HUES6 (cell line): ENCODE data around the gene RASSF3.

Experiments used
- H3K27ac ChIP-seq: 2 replicates; pipeline ENCODE4 v1.7.0; 2013; ENCODE audit warnings: low read depth, mild to moderate bottlenecking, low read length, inconsistent platforms
- H3K27me3 ChIP-seq: 2 replicates; pipeline ENCODE4 v1.6.1; 2013; ENCODE audit warnings: low read length; ENCODE audit not compliant: control insufficient read depth, insufficient read depth
- H3K36me3 ChIP-seq: 2 replicates; pipeline ENCODE4 v1.6.1; 2013; ENCODE audit warnings: low read length; ENCODE audit not compliant: control insufficient read depth, insufficient read depth
- H3K4me1 ChIP-seq: 2 replicates; pipeline ENCODE4 v1.6.1; 2013; ENCODE audit warnings: low read length; ENCODE audit not compliant: control insufficient read depth, insufficient read depth
- H3K4me3 ChIP-seq: 2 replicates; pipeline ENCODE4 v1.5.1; 2013; ENCODE audit warnings: low read depth, low read length
- H3K9ac ChIP-seq: one replicate; pipeline ENCODE4 v1.6.1; 2013; ENCODE audit warnings: mild to moderate bottlenecking, low read length
- H3K9me3 ChIP-seq: 2 replicates; pipeline ENCODE4 v1.6.1; 2013; ENCODE audit warnings: low read depth, low read length; ENCODE audit not compliant: control insufficient read depth, insufficient read depth

RASSF3 gene

DNA sequence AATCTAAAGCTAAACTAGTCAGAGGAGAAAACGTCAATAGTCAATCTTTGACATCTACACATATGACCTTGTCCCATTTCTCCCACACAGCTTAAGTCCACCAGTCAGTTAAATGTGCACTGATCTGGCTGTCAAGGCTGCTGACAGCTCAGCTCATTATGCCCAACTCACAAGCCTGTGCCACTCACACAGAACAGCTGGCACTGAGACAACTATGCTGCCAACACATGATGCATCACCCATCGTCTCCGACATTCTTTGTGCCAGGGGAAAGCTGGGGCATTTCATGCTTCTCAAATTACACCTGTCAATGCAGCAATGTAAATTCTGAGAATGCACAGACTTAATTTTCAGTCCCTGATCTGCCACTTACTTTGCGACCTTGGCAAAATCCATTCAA is 123.6 kb downstream of the RASSF3 start:
- H3K4me3 ChIP-seq = no peak overlapping the region

DNA sequence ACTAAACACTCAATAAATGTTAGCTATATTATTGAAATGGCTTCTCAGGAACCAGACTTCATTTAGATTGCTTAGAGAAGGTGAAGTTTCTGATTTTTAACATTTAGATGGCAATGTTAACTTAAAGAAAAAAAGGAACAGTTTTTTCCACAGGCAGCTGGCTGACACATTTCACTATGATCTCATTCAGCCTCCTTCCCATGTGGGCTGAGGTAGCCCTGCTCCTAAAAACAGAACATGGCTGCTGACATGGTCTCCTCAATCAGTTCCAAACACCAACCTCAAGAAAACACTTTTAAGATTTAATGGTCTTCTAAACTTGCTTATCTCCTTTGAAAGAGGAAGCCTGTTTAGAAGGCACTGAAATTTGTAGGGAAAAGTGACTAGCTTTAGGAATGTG is 125.1 kb downstream of the RASSF3 start:
- Histone ChIP-seq H3K36me3 (peaks cover 64% of the 10 kb centered on the region), H3K9ac (no peak overlapping the region), H3K4me1 (peaks cover 4% of the 10 kb centered on the region; the same call in 1 of the 2 replicates), H3K27me3 (no peaks in the 10 kb centered on the region), H3K4me3 (no peak overlapping the region), H3K9me3 (no peaks in the 10 kb centered on the region), H3K27ac (no peak overlapping the region)

More for the DNA sequence above, 123.6 kb downstream of the RASSF3 start:
- H3K9ac ChIP-seq = no peak overlapping the region
- H3K27me3 ChIP-seq = no peaks in the 10 kb centered on the region
- H3K36me3 ChIP-seq = peaks cover 52% of the 10 kb centered on the region
- H3K9me3 ChIP-seq = no peaks in the 10 kb centered on the region
- peaks cover 5% of the 10 kb centered on the region; the same call in 1 of the 2 replicates for H3K4me1 ChIP-seq
- H3K27ac ChIP-seq = no peak overlapping the region

DNA sequence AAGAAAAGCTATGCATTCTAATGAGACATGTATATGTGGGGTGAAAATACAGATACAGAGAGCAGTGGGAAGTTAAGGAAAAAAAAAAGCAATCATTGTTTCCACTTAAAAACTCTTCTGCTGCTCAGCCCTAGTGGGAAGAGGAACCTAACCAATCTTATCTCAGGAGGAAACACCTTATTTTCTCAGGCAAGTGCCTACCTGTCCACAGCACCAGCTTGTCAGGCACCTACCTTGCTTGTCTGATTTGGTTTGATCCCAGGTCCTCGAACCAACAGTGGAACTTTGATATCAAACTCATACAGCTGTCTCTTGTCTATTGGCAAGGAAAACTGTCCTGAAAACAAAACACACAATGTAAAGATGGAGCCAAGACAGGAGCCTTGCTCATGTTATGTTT is 126.5 kb downstream of the RASSF3 start:
- Histone ChIP-seq H3K27me3 (no peaks in the 10 kb centered on the region), H3K4me1 (no peaks in the 10 kb centered on the region), H3K9ac (no peak overlapping the region), H3K4me3 (no peak overlapping the region), H3K27ac (no peak overlapping the region), H3K9me3 (no peaks in the 10 kb centered on the region), H3K36me3 (peaks cover 68% of the 10 kb centered on the region)

DNA sequence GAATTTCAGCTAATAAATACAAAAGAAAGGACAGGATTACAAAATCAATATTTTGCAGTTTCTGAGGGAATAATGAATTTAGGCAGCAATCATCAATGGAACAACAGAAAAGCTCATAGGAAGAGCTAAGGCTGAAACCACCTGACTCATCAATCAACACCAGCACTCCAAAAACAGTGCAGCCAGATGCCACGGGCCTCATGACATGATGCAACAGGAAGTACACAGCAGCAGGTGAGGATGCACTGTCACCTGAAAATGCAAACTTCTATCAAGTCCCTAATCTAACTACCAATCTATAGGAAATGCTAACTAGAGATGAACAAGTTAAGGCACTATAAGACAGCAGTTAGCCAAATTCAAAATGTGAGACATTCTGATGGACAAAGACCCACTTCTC is 127.2 kb downstream of the RASSF3 start:
- H3K4me1 ChIP-seq = no peaks in the 10 kb centered on the region
- no peak overlapping the region for H3K9ac ChIP-seq
- no peaks in the 10 kb centered on the region for H3K9me3 ChIP-seq
- H3K27me3 ChIP-seq = no peaks in the 10 kb centered on the region
- H3K27ac ChIP-seq = no peak overlapping the region
- peaks cover 72% of the 10 kb centered on the region for H3K36me3 ChIP-seq
- H3K4me3 ChIP-seq = no peak overlapping the region

DNA sequence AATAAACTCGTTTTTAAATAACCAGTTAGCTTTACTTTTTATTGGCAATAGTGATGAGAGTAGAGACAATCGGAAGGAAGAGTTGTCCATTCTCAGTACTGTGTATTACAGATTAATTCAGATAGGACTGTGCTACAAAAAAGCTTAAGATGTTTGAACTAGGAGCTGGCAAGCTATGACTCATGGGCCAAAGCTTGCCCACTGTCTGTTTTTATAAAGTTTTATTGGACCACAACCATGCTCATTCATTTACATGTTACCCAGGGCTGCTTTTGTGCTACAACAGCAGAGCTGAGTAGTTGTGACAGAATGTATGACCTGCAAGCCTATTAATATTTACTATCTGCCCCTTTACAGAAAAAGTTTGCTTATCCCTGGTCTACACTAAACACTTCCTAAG is 129.5 kb downstream of the RASSF3 start:
- H3K9me3 ChIP-seq = no peaks in the 10 kb centered on the region

DNA sequence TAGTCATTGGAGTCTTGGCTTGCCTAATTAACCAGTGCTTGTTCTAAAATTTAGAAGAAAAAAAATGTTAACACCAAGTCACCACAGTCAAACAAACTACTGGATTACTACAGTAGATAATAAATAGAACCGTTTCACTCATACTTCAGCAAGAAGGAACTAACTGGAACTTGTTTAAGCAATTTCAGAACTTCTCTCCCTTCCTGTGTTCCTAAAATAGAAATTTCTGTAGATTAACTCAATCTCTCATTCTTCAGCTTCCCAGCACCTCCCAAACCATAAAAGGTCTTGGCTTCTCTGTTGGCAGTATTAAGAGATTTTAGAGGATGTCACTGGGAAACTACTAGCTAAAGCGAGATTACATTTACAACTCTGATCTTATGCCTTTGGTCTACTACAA is 130.4 kb downstream of the RASSF3 start:
- H3K9me3 ChIP-seq = no peaks in the 10 kb centered on the region
- H3K4me3 ChIP-seq = no peak overlapping the region
- no peak overlapping the region for H3K9ac ChIP-seq
- H3K4me1 ChIP-seq = no peaks in the 10 kb centered on the region
- no peaks in the 10 kb centered on the region for H3K27me3 ChIP-seq
- H3K36me3 ChIP-seq = peaks cover 84% of the 10 kb centered on the region
- no peak overlapping the region for H3K27ac ChIP-seq

More for the DNA sequence above, 129.5 kb downstream of the RASSF3 start:
- H3K4me1 ChIP-seq = no peaks in the 10 kb centered on the region
- H3K9ac ChIP-seq = no peak overlapping the region
- H3K27ac ChIP-seq = no peak overlapping the region
- H3K27me3 ChIP-seq = no peaks in the 10 kb centered on the region
- no peak overlapping the region for H3K4me3 ChIP-seq
- H3K36me3 ChIP-seq = peaks cover 84% of the 10 kb centered on the region

DNA sequence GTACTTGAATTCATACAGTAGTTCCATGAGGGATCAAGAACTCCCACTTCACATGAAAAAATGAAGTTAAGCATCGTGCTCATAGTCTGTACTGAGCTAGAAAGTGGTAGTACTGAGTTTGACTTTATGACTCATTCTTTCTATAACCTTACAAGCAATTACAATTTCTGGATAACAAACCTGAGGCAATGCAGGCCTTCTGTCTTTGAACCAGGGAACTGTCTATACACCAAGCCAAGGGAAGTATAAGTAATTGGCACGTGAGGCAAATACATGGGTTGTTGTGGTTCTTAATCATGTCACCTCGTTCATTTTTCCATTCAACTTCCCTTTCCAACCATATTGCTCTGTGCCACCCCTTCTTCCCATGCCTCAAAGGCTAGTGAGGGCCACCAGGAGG is 132.1 kb downstream of the RASSF3 start:
- Histone ChIP-seq H3K4me3 (no peak overlapping the region), H3K27me3 (no peaks in the 10 kb centered on the region), H3K36me3 (peaks cover 81% of the 10 kb centered on the region), H3K4me1 (no peaks in the 10 kb centered on the region), H3K9ac (no peak overlapping the region), H3K9me3 (no peaks in the 10 kb centered on the region), H3K27ac (no peak overlapping the region)

DNA sequence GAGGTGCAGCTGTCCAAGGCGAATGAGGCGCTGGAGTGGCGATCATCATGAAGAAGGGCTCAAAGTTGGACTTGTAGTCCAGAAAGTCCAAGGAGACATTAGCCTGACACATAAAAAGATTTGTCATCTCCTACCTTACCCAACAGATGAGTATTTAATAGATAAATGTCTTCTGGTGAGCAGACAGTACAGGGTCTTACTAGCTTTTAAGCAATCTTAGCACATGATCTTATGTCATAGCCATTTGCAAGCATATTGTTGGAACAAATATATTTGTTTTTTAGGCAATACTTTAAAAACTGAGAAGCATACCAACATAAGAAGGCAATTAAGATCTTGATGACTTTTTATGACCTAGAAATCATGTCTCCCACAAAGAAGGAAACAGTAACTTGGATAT is 132.9 kb downstream of the RASSF3 start:
- Histone ChIP-seq H3K9me3 (no peaks in the 10 kb centered on the region), H3K4me1 (no peaks in the 10 kb centered on the region), H3K27me3 (no peaks in the 10 kb centered on the region), H3K36me3 (peaks cover 75% of the 10 kb centered on the region), H3K4me3 (no peak overlapping the region), H3K27ac (no peak overlapping the region), H3K9ac (no peak overlapping the region)

DNA sequence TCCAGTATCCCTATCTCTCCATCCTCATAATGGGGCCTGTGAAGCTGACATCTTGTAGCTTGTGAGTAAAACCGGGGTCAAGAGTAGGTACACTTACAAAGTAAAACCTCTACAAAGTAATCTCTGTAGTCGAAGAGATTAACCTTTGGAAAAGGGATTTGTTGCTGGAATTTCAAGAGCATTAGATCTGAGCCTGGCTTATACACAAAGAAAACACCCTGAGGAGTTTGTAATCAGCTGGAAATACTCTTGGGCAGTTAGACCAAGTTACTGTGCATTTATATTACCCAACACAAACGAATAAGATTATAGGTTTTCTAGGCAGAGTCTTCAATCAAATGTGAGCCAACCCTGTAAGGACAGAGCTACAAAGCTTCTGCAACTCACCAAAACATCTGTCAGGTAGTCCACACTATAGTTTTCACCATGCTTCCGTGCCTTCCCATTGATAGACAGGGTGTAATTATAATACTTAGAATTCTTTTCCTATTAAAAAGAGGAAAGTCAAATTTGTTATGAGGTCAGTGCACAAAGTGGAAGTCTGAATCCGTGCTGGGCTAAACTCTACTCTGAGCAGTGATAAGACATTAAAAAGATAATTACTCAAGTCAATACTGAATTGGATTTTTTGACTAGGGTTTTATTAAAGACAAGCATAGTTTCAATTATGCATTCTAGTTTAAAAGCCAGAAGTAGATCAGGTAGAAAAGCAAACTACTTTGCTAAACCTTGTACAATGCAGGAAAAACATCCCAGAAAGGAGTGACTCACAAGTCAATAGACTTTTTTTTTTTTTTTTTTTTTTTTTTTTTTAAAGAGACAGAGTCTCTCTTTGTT is 134.3 kb downstream of the RASSF3 start:
- Histone ChIP-seq H3K9ac (no peak overlapping the region), H3K27ac (no peak overlapping the region), H3K27me3 (no peaks in the 10 kb centered on the region), H3K36me3 (peaks cover 66% of the 10 kb centered on the region), H3K9me3 (no peaks in the 10 kb centered on the region), H3K4me3 (no peak overlapping the region), H3K4me1 (no peaks in the 10 kb centered on the region)

DNA sequence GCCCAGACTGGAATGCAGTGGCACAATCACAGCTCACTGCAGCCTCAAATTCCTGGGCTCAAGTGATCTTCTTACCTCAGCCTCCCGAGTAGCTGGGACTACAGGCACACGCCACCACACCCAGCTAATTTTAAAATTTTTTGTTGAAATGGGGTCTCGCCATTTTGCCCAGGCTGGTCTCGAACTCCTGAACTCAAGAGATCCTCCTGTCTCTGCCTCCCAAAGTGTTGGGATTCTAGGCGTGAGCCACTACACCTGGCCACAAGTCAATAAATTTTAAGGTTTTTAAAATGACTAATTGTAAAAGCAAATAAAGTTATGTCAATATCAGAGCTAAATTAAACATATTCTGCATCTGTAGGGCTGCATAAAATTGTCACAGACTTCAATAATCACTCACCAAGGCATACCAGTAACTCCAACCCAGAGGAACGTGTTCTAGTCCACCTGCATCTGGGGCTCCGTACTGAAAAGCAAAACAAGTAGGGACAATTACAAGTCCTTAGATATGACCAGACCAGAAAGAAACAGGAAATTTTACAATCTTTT is 135.0 kb downstream of the RASSF3 start:
- no peaks in the 10 kb centered on the region for H3K27me3 ChIP-seq
- H3K4me3 ChIP-seq = no peak overlapping the region
- peaks cover 62% of the 10 kb centered on the region for H3K36me3 ChIP-seq
- no peaks in the 10 kb centered on the region for H3K4me1 ChIP-seq
- no peaks in the 10 kb centered on the region for H3K9me3 ChIP-seq
- no peak overlapping the region for H3K27ac ChIP-seq
- no peak overlapping the region for H3K9ac ChIP-seq

DNA sequence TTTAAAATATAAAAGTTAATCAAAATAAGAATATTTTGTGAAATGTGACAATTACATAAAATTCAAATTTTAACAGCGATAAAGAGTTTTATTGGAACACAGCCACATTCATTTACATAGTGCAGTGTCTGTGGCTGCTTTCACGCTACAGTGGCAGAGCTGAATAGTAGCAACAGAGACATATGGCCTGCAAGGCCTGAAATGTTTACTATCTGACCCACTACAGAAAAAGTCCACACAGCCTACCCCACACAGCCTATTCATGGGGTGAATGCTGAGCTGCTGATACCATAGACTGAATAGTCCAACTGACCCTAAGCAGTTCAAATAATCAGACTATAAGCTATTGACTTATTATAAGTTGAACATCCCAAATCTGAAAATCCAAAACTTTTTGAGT is 135.7 kb downstream of the RASSF3 start:
- Histone ChIP-seq H3K4me1 (no peaks in the 10 kb centered on the region), H3K27me3 (no peaks in the 10 kb centered on the region), H3K36me3 (peaks cover 65% of the 10 kb centered on the region), H3K9ac (no peak overlapping the region), H3K9me3 (no peaks in the 10 kb centered on the region), H3K4me3 (no peak overlapping the region), H3K27ac (no peak overlapping the region)
